Measurements from ENCODE around the gene GLCE.

- TF ChIP-seq CTCF (IDR thresholded peaks at IDR 0.05) (no peak), POLR2A (IDR thresholded peaks at IDR 0.05) (no peak)
These were observed 2.8 kb downstream of the GLCE start for GRCh38 chr15:69163141-69163669.

Data from esophagus squamous epithelium (tissue), 4 donors.